ENCODE data around the gene C20orf141. TPM values are rescaled to one million over a fixed set of nuclear protein-coding genes. Genes with fewer than 3 reads are reported as not detected.

C20orf141 gene
- total RNA-seq, 2 donors from 2014 or later = 4.4 TPM; not detected in 1

GRCh38 chr20:2858591-2858990 is 43.8 kb downstream of the C20orf141 start:
- Histone ChIP-seq H3K4me3 (no peak overlapping the region), H3K27me3 (replicated peaks; ENCODE audit: insufficient read depth) (no peaks in the 10 kb centered on the region), H3K27ac (no peak overlapping the region), H3K9me3 (no peaks in the 10 kb centered on the region), H3K4me1 (replicated peaks) (no peaks in the 10 kb centered on the region), H3K36me3 (peaks cover 0 to 3% of the 10 kb centered on the region in 2 donors)
- DNase-seq (ENCODE audit: low spot score) = no peak
- intact Hi-C loops (cut with DNase I) = loop anchor here (10.0 kb wide), 1 partner anchor 334 kb away; no protein-coding TSS in a partner anchor
- TF ChIP-seq POLR2A (IDR thresholded peaks at IDR 0.05) = no peak
- no peak for TF ChIP-seq POLR2AphosphoS5 (IDR thresholded peaks at IDR 0.05)
- no peak for TF ChIP-seq CTCF (IDR thresholded peaks at IDR 0.05)
- 93% methylated on average over 2 of the region's 2 CpGs for WGBS

GRCh38 chr20:2859330-2860121 is 44.7 kb downstream of the C20orf141 start:
- TF ChIP-seq POLR2A (IDR thresholded peaks at IDR 0.05) (no peak), POLR2AphosphoS5 (IDR thresholded peaks at IDR 0.05) (no peak), CTCF (IDR thresholded peaks at IDR 0.05) (no peak)
- no peaks in the 10 kb centered on the region for H3K27me3 ChIP-seq (replicated peaks; ENCODE audit: insufficient read depth)
- H3K4me3 ChIP-seq = no peak overlapping the region
- no peak overlapping the region for H3K27ac ChIP-seq
- H3K4me1 ChIP-seq (replicated peaks) = no peaks in the 10 kb centered on the region
- intact Hi-C loops (cut with DNase I) = loop anchor here (10.0 kb wide), 1 partner anchor 335 kb away; no protein-coding TSS in a partner anchor
- no peaks in the 10 kb centered on the region for H3K9me3 ChIP-seq
- H3K36me3 ChIP-seq = peaks cover 0 to 3% of the 10 kb centered on the region in 2 donors
- 93% methylated on average over 4 of the region's 4 CpGs for WGBS
- no peak for DNase-seq (ENCODE audit: low spot score)

- no peak for TF ChIP-seq POLR2A (IDR thresholded peaks at IDR 0.05)
- no peak for TF ChIP-seq POLR2AphosphoS5 (IDR thresholded peaks at IDR 0.05)
- no peak for TF ChIP-seq CTCF (IDR thresholded peaks at IDR 0.05)
- no peaks in the 10 kb centered on the region for H3K27me3 ChIP-seq (replicated peaks; ENCODE audit: insufficient read depth)
- no peak for DNase-seq (ENCODE audit: low spot score)
- H3K4me3 ChIP-seq = no peak overlapping the region
- H3K9me3 ChIP-seq = no peaks in the 10 kb centered on the region
- WGBS = 92% methylated on average over 12 of the region's 12 CpGs
- intact Hi-C loops (cut with DNase I) = no loop called here
- H3K4me1 ChIP-seq (replicated peaks) = no peaks in the 10 kb centered on the region
- H3K27ac ChIP-seq = no peak overlapping the region
- peaks cover 5 to 6% of the 10 kb centered on the region in 2 donors for H3K36me3 ChIP-seq
Observed at GRCh38 chr20:2864626-2865025, 49.8 kb downstream of the C20orf141 start.

GRCh38 chr20:2865101-2865500 is 50.3 kb downstream of the C20orf141 start:
- Histone ChIP-seq H3K4me1 (replicated peaks) (no peaks in the 10 kb centered on the region), H3K4me3 (no peak overlapping the region), H3K27ac (no peak overlapping the region), H3K9me3 (no peaks in the 10 kb centered on the region), H3K36me3 (peaks cover 5 to 6% of the 10 kb centered on the region in 2 donors), H3K27me3 (replicated peaks; ENCODE audit: insufficient read depth) (no peaks in the 10 kb centered on the region)
- no peak for DNase-seq (ENCODE audit: low spot score)
- intact Hi-C loops (cut with DNase I) = no loop called here
- no peak for TF ChIP-seq POLR2A (IDR thresholded peaks at IDR 0.05)
- TF ChIP-seq CTCF (IDR thresholded peaks at IDR 0.05) = no peak
- no peak for TF ChIP-seq POLR2AphosphoS5 (IDR thresholded peaks at IDR 0.05)
- WGBS = 89% methylated on average over 10 of the region's 10 CpGs

Other genes starting within 250 kb of the C20orf141 start
- gene NOP56, start 162.4 kb upstream of the C20orf141 start, total RNA-seq = 100 to 1,000 TPM in 1 of 2 donors, 10 to 100 TPM in 1; 50.8 to 108 TPM
- gene IDH3B, start 150.8 kb upstream of the C20orf141 start, total RNA-seq = 100 to 1,000 TPM; 132 to 141 TPM
- gene EBF4, start 122.2 kb upstream of the C20orf141 start, total RNA-seq = 10 to 100 TPM; 48.9 to 58.8 TPM
- 10 to 100 TPM in 1 of 2 donors, 1 to 10 TPM in 1; 7.4 to 35.5 TPM for gene CPXM1, start 14.4 kb upstream of the C20orf141 start, total RNA-seq
- gene TMEM239, start 1.4 kb downstream of the C20orf141 start, total RNA-seq = not detected
- 10 to 100 TPM; 54.8 to 58.1 TPM for gene PCED1A, start 25.7 kb downstream of the C20orf141 start, total RNA-seq
- gene VPS16, start 25.8 kb downstream of the C20orf141 start, total RNA-seq = 10 to 100 TPM; 27.5 to 37.3 TPM
- gene PTPRA, start 58.5 kb downstream of the C20orf141 start, total RNA-seq = 10 to 100 TPM; 57.7 to 83.6 TPM
- gene GNRH2, start 228.6 kb downstream of the C20orf141 start, total RNA-seq = not detected
- gene MRPS26, start 231.1 kb downstream of the C20orf141 start, total RNA-seq = 100 to 1,000 TPM in 1 of 2 donors, 10 to 100 TPM in 1; 75.8 to 129 TPM